ENCODE results near the gene NPSR1. TPM values are rescaled to one million over a fixed set of nuclear protein-coding genes. Genes with fewer than 3 reads are reported as not detected.

Gene NPSR1
- total RNA-seq, 2 donors from 2014 or later, result not detected

DNA sequence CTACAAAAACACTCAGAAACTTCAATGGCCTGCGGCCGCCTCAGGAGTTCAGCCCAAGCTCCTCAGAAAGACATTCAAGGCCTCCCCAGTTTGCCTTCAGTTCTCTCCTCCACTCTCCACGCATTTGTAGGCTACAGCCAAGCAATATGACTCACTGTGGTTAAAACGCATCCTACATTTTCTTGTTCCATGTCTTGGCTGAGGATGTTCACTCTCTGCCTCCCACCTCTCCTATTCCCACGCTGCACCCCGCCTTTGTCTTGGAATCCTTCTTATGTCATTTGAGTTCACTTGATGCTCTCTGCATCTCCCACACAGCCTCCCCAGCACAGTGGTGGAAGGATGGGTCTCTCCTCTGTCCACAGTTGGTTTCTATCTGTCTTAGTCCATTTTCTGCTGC, 184.8 kb downstream of the NPSR1 start:
- Histone ChIP-seq H3K27me3 (replicated peaks; ENCODE audit: insufficient read depth) (no peaks in the 10 kb centered on the region), H3K4me1 (ENCODE audit: control insufficient read depth in 1 of 2, low read depth in 2 of 2) (no peaks in the 10 kb centered on the region), H3K36me3 (no peaks in the 10 kb centered on the region), H3K9me3 (no peaks in the 10 kb centered on the region), H3K4me3 (no peak overlapping the region), H3K27ac (no peak overlapping the region)
- ATAC-seq (ENCODE audit: insufficient number of reproducible peaks, low FRiP score, low read depth), result no peak
- no peak for DNase-seq (ENCODE audit: low spot score)
- TF ChIP-seq, protein P1, sequence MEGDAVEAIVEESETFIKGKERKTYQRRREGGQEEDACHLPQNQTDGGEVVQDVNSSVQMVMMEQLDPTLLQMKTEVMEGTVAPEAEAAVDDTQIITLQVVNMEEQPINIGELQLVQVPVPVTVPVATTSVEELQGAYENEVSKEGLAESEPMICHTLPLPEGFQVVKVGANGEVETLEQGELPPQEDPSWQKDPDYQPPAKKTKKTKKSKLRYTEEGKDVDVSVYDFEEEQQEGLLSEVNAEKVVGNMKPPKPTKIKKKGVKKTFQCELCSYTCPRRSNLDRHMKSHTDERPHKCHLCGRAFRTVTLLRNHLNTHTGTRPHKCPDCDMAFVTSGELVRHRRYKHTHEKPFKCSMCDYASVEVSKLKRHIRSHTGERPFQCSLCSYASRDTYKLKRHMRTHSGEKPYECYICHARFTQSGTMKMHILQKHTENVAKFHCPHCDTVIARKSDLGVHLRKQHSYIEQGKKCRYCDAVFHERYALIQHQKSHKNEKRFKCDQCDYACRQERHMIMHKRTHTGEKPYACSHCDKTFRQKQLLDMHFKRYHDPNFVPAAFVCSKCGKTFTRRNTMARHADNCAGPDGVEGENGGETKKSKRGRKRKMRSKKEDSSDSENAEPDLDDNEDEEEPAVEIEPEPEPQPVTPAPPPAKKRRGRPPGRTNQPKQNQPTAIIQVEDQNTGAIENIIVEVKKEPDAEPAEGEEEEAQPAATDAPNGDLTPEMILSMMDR (IDR thresholded peaks at IDR 0.05), result no peak

DNA sequence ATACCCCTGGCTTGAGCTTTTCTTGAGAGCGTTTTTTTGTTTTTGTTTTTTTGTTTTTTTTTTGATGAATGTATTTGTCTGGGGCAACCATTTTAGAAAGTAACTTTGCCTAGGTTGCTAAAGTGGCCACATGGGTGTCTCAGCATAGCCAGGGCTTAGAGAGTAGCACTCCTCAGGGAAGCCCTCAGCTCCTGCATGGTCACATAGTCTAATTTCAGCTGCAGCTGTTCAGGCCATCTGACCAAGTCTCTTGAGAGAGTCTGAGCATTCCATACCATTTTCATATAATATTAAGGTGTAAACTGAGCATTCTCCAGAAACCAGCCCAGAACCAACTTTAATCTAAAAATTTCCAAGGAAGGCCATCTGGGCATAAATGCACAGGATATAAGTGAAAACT, 186.4 kb downstream of the NPSR1 start:
- H3K27ac ChIP-seq, result no peak overlapping the region
- TF ChIP-seq, protein P1 (IDR thresholded peaks at IDR 0.05), result no peak
- no peak for DNase-seq (ENCODE audit: low spot score)
- ATAC-seq (ENCODE audit: insufficient number of reproducible peaks, low FRiP score, low read depth), result no peak
- H3K27me3 ChIP-seq (replicated peaks; ENCODE audit: insufficient read depth), result no peaks in the 10 kb centered on the region
- no peaks in the 10 kb centered on the region for H3K36me3 ChIP-seq
- no peaks in the 10 kb centered on the region for H3K9me3 ChIP-seq
- H3K4me3 ChIP-seq, result no peak overlapping the region
- no peaks in the 10 kb centered on the region for H3K4me1 ChIP-seq (ENCODE audit: control insufficient read depth in 1 of 2, low read depth in 2 of 2)

DNA sequence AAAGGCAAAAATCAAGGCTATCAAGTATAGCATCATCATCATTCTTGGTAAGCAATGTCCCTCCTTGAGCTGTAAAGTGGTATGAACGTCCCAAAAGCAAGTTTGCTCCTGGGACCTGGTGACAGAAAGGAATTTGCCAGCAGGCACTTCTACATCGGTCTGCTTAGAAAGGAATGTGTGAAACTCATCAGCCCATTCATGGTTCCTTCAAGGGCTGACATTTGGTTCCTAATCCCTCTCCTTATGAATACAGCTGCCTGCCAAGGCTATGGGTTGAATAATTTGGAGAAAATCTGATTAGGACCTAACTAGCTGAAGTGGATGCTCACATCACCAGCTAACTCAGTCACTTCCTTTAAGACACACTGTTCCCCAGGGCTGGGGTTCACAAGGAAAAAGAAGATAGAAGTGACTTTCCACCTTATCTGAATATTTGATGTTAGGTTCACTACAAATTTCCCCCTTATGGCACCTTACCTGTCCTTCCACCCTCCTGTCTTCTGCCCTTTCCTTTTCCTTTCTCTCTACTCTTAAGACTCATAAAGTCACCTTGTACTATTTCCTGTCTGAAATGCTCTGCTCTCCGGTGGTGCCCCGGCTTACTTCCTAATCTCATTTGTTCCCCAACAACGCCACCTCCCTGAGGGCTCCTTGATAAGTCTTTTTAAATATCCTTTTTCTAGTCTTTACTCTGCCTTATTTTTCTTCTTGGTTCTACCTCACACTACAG, 187.1 kb downstream of the NPSR1 start:
- H3K4me1 ChIP-seq (ENCODE audit: control insufficient read depth in 1 of 2, low read depth in 2 of 2), result no peaks in the 10 kb centered on the region
- H3K36me3 ChIP-seq, result no peaks in the 10 kb centered on the region
- TF ChIP-seq, protein P1 (IDR thresholded peaks at IDR 0.05), result no peak
- no peak overlapping the region for H3K4me3 ChIP-seq
- ATAC-seq (ENCODE audit: insufficient number of reproducible peaks, low FRiP score, low read depth), result no peak
- H3K27ac ChIP-seq, result no peak overlapping the region
- no peaks in the 10 kb centered on the region for H3K27me3 ChIP-seq (replicated peaks; ENCODE audit: insufficient read depth)
- H3K9me3 ChIP-seq, result no peaks in the 10 kb centered on the region
- DNase-seq (ENCODE audit: low spot score), result no peak

DNA sequence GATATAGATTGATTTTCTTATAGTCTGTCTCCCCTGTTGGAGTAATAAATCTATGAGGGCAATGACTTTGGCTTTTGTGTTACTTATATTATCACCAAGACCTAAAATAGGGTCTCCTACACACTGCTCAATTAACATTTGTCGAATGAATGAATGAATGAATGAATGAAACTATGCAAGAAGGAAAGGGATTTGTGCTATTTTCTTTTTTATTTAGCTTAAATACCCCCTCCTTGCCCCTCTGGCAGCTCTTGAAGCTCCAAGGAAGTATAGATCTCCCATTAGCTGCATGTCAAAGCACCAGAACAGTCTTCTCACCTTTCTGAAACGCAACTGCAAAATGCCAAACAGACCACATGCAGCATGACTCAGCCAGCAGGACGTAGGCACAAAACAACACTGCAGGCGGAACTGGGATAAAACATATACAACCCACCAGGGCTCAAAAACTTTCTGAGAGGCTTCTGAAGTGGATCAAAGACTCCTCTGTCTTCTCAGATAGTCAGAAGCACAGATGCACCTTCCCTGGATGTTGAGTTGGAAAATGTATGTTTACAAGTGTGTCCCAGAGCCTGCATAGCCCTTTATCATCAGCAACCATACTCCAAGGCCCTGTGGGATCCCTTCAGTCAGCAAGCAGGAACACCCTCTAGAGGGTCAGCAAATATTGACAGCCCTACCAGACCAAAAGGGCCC, 187.8 kb downstream of the NPSR1 start:
- Histone ChIP-seq H3K27ac (no peak overlapping the region), H3K4me1 (ENCODE audit: control insufficient read depth in 1 of 2, low read depth in 2 of 2) (no peaks in the 10 kb centered on the region), H3K27me3 (replicated peaks; ENCODE audit: insufficient read depth) (no peaks in the 10 kb centered on the region), H3K9me3 (no peaks in the 10 kb centered on the region), H3K4me3 (no peak overlapping the region), H3K36me3 (no peaks in the 10 kb centered on the region)
- ATAC-seq (ENCODE audit: insufficient number of reproducible peaks, low FRiP score, low read depth), result no peak
- TF ChIP-seq, protein P1 (IDR thresholded peaks at IDR 0.05), result no peak
- no peak for DNase-seq (ENCODE audit: low spot score)

DNA sequence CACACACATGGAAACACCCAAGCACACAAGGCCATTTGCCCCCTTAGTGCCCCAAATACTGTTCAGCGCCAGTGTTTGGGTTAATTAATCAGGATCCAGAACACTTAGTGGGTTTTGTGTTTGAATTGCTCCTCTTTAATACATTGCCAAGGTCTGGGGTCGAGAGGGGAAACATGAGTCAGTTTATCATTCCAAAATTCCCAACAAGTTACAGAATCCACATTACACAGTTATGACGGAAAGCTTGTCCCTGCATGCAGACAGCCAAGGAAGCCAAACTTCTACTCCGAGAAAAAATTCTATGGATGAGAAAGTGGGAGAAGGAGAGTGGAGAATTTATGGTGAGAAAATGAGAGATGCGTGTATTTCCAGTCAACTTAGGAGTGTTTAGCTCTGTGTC, 189.0 kb downstream of the NPSR1 start:
- Histone ChIP-seq H3K9me3 (no peaks in the 10 kb centered on the region), H3K27me3 (replicated peaks; ENCODE audit: insufficient read depth) (no peaks in the 10 kb centered on the region), H3K27ac (no peak overlapping the region), H3K4me3 (no peak overlapping the region), H3K4me1 (ENCODE audit: control insufficient read depth in 1 of 2, low read depth in 2 of 2) (no peaks in the 10 kb centered on the region), H3K36me3 (no peaks in the 10 kb centered on the region)
- DNase-seq (ENCODE audit: low spot score), result no peak
- TF ChIP-seq, protein P1 (IDR thresholded peaks at IDR 0.05), result no peak
- no peak for ATAC-seq (ENCODE audit: insufficient number of reproducible peaks, low FRiP score, low read depth)
